Right renal cortex interstitium (tissue), 3 donors: Measurements from ENCODE around the gene AGPAT3. TPM values are rescaled to one million over a fixed set of nuclear protein-coding genes. Genes with fewer than 3 reads are reported as not detected.

Source experiments
- DNase-seq, 3 donors: peaks; one replicate each; pipeline ENCODE4 v3.0.0-alpha.2; 2013; ENCODE audit warnings: low read depth in 3 of 3, low spot score in 2 of 3
- polyA plus RNA-seq, 3 donors: library from polyadenylated mRNA; unstranded; fragments of 120-200 nt; gene quantifications; one replicate each; pipeline ENCODE4 v1.2.1, GENCODE V29; 2013; ENCODE audit not compliant: insufficient read length in 3 of 3

The AGPAT3 gene
- polyA plus RNA-seq, 3 donors = 45.5 to 61.4 (median 52.8) TPM

DNA sequence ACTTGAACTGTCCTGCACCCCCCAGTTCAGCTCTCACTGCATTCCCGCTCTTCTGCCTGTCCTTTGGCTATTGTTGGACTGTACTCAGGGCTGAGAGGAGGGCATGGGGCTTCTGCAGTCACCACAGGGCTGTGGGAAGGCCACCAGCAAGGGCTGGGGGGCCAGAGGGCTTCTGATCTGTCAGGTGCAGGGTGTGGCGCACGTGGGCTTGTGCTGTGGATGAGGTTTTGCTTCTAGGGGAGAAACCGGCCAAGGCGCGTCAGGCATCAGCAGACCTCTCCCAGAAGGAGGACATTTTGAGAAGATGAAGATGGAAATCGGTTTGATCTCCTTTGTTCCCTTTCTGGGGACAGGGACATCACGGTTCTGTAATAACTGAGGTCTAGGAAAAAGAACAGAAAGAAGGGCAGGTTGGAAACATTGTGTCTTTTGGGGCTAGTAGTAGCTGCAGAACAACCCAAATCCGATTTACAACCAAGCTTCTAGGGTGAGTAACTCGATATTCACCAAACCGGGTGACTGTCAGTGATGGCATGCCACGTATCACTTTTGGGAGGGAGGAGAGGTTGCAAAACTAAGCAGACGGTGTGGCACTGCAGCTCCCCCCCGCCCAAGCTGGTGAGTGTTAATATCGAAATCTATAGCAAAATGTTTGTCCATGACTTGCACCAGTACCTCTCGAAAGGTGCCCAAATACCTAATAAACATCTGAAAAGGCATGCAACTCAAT lies 40.9 kb downstream of the AGPAT3 start:
- no peak for DNase-seq

DNA sequence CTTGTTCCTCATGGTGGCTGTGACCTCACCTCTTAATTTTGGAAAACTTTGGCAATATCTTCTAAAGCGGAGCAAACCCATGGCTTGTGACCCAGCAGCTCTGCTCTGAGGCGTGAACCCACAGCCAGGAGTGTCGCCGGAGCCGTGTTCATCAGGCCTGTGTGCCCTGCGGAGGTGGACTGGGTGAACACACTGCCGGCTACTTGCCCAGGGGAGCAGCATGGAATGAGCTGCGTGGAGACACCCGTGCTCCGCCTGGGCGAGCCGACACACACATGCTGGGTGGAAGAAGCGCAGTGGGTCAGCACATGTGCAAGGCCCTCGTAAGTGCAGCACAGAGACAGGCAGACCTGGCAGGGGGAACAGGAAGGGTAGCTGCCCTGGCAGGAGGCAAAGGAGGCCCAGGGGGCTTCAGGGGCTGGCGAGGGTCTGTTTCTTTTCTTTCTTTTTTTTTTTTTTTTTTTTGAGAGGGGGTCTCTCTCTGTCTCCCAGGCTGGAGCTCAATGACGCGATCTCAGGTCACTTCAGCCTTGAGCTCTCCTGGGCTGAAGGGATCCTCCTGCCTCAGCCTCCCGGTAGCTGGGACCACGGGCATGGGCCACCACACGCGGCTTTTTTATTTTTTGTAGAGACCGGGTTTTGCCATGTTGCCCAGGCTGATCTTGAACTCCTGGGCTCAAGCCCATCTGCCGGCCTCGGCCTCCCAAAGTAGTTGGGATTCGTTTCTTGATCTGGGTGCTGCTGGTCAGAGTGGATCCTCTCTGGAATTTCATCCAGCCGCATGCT lies 41.8 kb downstream of the AGPAT3 start:
- DNase-seq = no peak

DNA sequence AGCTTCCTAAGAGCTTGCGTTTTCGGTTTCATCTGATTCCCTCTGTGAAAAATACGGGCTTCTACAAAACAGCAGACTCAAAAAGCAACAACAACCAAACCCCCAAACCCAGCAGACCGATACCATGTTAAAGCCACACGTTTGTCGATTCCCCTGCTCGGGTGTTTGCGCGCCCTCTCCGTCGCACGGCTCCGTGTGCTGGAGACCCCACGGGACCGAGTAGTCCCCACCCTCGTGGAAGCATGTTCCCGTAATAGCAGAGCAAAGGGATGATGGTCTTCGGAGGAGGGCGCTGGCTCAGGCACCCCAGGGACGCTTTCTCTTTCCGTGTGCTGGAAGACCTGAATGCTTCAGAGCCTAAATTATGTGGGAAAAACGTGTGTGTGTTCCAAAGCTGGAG lies 42.7 kb downstream of the AGPAT3 start:
- DNase-seq = no peak

DNA sequence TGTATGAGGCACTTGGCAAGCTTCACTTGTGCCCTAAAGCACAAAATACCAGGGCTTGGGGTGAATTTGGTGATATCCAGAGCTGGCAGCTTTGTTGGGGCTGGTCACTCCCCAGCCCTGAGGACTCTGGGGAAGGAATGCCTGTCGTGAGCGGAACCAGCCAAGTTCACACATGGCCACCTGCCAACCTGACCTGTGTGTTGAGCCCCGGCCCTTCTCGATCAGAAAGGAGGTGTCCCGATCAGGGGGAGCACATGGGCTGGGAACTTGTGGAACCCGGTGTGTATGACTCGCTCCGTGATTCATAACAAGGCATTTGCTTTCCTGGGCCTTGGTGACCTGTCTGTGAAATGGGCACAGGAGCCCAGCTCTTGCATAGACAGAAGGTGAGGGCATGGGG lies 43.1 kb downstream of the AGPAT3 start:
- DNase-seq = no peak

DNA sequence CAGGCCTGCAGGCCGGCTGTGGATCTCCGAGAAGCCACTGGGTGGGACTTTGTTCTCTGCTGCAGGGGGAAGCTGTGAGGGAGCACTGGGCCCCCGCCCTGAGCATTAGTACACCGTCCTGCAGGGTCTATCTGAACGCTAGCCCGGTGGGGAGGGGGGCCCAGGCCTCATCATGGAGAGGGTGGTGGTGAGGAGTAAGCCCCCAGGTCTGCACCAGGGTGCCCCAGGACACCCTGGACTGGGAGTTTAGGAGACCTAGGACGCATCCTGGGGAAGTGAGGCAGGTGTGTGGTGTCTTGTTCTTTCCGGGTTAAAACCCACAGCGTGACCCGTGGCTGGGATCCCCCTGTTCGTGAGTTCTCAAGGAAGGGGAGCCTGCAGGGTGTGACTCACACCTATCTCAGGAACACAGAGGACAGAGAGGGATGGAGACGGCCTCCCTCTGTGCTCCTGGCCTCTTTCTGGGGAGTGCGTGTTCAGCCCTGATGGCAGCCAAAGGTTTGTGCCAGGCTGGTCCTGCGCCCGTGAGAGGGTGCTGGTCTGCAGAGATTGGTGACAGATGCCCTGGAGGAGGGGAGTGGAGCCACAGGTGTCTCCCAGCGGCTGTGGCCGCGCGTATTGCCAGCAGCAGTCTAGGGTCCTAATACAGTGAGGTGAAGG lies 44.8 kb downstream of the AGPAT3 start:
- DNase-seq = no peak

DNA sequence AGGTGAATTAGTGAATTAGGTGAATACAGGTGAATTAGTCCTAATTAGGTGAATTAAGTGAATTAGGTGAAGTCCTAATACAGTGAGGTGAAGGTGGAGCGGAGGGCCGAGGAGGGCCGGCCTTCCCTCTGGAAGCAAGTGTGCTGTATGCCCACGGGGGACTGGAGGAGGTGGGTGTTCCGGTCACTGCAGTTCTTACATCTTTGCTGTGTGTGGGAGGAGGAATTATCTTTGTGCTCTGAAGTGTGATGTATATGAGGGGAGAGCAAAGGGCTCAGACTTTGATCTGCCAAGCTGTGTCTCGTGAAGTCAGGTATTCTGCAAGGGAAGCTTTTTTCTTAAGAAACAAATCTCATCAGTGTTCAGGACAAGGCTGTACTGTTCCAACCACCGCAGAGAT lies 45.4 kb downstream of the AGPAT3 start:
- DNase-seq = no peak

DNA sequence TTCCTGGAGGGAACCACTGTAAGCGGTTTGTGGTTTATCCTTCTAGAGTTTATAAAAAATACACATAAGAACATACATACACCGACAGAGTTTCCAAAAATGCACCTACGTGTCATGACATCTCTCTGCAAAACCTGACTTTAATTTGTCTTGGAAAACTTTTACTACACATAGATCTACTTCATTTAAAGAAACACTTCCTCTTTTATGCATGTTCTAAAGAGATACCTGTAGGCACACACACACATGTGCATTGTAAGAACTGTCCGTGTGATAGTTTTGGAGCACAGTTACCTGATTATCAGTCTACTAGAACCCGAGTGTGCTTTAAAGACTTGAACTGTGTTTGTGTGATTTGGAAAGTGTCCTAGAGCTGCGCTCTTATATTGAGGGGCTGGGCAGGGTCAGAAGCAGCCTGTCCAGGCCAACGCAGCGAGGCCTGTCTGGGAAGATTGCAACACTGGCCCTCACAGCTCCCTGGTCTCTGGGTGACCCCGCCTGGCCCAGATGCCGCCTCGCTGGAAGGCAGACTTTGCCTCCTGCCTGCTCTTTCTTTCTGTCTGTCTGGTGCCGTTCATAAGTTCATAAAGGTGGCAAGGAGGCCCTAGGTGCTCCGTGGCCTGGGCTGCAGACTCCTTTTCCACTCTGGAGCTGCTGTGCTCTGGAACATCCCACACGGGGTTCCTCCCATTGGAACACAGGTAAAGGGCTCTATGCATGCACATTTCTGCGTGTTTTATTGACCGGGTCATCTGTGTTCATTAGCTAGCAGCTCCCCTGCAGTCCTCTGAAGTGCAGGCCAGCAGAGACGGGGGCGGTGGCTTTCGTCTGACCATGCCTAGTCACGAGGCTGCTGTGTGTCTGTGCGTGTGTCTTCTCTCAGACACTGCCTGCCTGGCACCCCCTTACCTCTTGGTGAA lies 46.3 kb downstream of the AGPAT3 start:
- DNase-seq = no peak

DNA sequence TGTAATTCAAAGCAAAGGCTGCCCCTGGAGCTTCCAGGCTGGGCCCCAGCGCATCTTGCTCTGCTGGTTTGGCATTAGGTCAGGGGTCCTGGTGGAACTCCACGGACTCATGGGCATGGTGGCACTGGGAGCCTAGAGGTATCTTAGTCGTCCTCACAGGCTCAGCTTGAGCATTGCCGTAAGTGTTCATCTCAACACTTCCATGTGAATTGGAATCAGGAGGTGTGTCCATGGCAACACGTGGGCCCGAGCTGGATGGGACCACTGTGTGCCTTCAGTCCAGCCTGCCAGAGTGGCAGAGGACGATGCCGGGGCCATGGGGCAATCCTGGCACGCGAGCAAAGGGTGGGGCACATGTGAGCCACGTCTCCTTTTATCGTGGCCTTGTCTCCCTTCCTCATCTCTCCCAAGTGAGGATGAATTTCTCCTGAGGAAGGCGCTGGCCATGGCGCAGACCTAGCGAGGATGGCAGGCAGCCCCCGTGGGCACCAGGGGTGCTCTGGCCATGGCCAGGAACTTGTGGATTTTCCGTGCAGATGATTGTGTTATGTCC lies 47.0 kb downstream of the AGPAT3 start:
- DNase-seq = no peak

DNA sequence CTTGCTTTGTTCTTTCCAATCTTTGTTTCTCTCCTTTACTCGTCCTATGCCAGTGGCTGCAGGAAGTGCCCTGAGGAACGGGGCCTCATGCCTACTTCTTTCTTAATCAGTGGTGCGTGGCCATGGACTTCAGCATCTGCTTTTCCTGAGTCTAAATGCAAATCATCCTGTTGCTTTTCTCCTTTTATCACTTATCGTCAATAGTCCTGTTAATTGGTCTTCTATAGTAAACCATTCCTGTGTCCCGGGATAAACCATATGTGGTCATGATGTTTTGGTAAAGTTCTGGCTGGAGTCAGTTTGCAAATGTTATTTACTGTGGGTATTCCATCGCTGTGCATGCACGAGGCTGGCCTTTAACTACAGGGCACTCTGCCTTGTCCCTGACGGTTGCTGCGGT lies 47.5 kb downstream of the AGPAT3 start:
- no peak for DNase-seq

DNA sequence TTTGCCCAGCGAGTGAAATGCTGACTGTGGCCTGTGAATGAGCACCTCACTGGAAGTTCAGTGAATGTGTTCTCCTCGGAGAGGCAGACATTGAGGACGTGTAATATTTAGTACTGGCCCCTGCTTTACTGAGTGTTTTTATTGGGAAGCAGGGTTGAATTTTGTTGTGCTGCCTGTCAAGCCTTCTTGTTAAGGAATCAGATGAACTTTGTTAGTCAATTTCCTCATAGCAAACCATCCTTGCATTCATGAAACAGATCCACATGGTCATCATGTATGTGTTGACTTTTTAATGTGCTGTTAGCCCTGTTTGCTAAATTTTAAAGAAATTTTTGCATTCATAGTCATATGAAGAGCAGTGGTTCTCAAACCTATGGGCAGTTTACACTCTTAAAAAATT lies 47.9 kb downstream of the AGPAT3 start:
- no peak for DNase-seq

DNA sequence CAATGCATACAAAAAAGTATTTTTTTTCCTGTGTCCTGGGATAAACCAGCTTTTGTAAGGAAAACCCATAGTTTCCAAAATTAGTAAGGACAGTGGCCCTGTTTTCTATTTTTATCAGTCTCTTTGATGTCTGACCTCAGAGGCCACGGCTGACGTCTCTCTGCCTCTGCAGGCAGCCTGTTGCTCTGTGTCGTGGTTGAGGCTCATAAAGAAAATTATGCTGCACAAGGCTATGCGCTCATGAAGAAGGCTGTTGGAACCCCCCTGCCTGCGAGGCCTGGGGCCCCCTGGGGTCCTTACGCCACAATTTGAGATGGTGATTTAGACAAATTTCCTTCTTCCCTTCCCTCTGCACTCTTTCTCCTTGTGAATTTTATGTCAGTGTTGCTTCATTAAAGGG lies 48.9 kb downstream of the AGPAT3 start:
- DNase-seq = no peak

DNA sequence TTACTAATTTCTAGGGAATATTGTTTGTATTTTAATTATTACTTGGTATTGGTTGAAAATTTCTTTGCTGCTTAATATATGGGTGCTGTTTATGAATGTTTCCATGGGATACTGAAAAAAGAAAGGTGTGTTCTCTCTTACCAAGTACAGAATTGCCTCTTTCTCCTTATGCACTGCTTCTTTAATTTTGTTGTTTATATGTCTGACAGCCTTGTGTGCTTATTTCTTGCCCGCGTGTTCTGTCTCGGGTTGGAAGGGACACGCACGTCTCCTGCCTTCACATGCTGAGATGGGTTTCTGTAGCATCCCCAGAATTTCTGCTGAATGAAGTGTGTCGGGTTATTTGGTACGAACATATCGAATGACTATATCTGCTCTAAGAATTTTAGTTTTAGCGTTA lies 51.1 kb downstream of the AGPAT3 start:
- no peak for DNase-seq

DNA sequence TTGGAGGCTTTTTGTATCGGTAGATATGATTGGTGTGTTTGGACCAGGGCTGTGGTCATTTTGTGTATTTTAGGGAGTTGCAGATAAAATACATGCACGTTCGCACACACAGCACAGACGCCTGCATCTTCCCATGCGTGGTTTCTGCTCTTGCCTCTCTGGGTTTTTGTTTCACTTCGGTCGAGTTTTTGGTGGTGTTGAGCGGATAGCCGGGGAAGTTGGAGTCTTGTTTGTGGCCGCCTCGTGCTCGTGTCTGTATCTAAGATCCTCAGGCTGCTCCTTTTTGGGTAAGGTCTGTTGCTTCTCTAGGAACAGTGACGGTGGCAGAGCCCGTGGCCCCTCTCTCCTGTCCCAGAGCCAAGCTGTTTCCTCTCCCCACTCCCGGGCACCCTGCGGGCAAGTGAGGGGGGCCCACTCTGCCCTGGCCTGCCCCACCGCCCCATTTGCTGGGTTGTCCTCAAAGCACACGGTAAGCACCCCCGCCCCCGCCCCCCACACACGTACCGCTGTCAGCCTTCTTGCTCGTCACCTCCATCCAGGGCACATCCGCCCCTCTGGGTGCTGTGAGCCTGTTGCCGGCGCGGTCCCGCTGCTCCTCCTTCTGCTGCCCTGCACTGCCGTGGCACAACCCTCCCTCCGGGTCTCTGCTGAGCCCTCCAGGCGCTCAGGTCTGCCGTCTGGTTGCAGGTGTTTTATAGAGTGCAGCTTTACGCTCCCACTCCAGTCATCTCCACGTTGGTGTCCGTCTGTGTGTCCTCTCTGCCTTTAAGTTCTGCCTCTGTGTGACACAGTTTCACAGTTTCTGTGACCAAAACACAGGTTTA lies 51.9 kb downstream of the AGPAT3 start:
- DNase-seq = no peak

DNA sequence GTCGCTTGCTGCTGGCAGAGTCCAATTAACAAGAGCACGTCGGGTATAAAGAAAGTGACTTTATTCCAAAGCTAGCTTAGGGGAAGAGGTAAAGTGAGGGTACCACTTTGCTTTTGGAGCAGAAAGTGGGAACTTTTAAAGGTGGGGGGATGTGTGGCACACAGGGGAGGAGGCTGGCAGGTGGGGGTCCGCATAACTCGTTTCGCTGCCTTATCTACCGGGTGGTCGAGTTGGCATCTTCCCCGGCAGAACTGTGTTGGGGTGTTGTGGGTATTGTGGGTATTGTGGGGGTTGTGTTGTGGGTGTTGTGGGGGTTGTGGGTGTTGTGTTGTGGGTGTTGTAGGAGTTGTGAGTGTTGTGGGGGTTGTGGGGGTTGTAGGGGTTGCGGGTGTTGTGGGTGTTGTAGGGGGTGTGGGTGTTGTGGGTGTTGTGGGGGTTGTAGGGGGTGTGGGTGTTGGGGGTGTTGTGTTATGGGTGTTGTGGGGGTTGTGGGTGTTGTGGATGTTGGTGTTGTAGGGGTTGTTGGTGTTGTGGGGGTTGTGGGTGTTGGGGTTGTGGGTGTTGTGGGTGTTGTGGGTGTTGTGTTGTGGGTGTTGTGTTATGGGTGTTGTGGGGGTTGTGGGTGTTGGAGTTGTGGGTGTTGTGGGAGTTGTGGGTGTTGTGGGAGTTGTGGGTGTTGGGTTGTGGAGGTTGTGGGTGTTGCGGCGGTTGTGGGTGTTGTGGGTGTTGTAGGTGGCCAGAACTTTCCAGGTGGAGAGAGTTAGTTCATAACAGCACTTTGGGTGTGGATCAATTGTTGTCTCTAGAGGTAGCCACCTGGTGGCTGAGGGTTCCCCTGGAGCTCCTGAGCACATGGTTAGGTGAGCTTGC lies 52.7 kb downstream of the AGPAT3 start:
- no peak for DNase-seq

DNA sequence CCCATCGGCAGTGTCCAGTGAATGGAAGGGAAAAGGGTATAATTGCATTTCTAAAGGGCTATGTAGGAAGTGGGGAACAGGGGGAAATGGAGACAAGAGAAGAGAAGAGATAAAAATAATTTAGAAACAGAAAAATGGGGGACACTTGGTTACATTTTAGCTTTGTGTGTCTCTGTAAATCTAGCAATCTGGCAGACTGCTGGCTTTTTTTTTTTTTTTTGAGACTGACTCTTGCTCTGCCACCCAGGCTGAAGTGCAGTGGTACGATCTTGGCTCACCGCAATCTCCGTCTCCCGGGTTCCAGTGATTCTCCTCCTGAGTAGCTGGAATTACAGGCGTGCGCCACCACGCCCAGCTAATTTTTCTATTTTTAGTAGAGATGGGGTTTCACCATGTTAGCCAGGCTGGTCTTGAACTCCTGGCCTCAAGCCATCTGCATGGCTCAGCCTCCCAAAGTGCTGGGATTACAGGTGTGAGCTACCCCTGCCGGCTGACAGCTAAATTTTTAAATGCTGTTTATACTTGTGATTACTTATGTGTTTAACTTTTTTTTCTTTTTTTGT lies 53.4 kb downstream of the AGPAT3 start:
- DNase-seq = no peak

DNA sequence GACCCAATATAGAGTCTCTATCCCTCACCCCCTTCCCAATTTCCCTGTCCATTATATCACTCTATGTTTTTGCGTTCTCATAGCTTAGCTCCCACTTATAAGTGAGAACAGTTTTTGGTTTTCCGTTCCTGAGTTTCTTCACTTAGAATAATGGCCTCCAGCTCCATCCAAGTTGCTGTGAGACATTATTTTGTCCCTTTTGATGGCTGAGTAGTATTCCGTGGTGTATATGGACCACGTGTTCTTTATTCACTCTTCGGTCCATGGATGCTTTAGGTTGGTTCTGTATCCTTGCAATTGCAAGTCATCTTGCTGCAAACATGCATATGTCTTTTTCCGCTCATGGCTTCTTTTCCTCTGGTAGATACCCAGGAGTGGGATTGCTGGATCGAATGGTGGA lies 54.3 kb downstream of the AGPAT3 start:
- DNase-seq = no peak

DNA sequence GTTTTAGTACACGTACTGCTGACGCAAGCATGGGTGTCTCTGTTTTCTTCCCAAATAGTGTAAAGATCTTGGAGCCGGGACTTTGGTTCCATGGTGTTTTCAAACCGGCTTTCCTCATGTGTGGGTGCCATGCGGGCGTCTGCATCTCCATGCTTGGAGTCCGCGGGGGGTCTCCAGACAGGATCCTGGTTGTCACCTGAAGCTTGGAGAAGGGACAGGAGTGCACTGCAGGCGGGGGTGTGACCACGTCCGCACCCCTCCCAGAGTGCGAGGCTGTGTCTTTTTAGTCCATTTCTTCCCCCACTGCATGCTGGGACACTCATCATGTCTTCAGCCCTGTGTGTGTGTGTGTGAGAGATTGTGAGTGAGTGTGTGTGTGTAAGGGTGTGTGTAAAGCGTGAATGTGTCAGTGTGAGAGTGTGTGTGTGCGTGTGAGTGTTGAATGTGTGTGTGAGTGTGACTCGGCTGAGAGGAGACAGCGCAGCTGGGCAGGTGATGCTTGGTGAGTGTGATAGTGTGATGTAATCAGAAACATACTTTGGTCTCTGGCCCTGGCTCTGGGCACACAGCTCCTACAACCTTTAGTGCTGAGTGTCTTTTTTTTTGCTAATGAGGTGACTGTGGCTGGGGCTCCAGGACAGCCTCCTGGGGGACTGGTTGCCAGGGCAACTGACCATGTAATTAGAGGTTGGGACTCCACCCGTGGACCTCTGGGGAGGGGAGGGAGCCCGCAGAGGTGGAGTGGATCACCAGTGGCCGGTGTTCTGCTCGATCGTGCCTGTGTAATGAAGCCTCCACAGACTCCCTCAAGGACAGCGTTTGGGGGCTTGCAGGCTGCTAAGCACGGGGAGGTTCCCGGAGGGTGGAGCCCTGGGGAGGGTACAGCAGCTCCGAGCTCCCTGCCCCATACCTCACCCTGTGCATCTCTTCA lies 55.1 kb downstream of the AGPAT3 start:
- no peak for DNase-seq
